Ramos (cell line): ENCODE measurements around the gene AGMO.

ENCODE experiments used
- in situ Hi-C: fragments of 300-500 bp; cut with MboI; formaldehyde crosslinking; loops from one replicate; pipeline ENCODE4 v1.14.3; 2022; ENCODE audit warnings: low sequenced_read_pairs; ENCODE audit not compliant: unreplicated experiment

Gene AGMO

GRCh38 chr7:15403751-15404150 is 158.1 kb downstream of the AGMO start:
- in situ Hi-C loops = no loop called here

GRCh38 chr7:15403315-15403714 is 158.5 kb downstream of the AGMO start:
- in situ Hi-C loops = no loop called here

DNA sequence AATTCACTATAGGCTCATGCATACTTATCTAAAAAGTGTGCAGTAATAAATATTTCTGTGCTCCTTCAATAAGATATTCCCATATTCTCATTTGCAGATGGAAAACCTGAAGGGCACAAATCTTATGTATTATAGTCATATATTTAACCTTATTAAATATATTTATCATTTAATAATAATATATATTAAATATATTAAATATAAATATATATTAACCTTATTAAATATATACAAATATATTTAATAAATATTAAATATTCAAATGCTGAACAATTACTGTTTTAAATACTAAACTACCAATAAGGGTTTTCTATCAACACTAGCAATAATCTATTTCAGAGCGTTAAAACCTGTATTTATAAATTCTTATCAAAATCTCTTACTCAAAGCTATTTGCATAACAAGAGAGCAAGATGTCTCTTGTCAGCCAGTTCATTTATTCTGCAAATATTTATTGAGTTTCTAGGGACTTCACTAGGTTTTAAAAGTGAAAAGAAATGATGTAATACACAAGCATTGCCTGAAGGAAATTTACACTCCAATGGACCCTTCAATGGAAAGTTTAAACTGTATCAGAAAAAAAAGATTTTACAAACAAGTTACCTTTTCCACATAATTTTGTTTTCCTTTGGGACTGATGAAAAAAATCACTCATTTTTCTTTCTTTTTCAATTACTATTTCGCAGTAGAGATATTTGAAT is 159.2 kb downstream of the AGMO start:
- in situ Hi-C loops = no loop called here

GRCh38 chr7:15400440-15400839 is 161.4 kb downstream of the AGMO start:
- in situ Hi-C loops = no loop called here

- in situ Hi-C loops = no loop called here
Measured at GRCh38 chr7:15399441-15399840, 162.4 kb downstream of the AGMO start.

DNA sequence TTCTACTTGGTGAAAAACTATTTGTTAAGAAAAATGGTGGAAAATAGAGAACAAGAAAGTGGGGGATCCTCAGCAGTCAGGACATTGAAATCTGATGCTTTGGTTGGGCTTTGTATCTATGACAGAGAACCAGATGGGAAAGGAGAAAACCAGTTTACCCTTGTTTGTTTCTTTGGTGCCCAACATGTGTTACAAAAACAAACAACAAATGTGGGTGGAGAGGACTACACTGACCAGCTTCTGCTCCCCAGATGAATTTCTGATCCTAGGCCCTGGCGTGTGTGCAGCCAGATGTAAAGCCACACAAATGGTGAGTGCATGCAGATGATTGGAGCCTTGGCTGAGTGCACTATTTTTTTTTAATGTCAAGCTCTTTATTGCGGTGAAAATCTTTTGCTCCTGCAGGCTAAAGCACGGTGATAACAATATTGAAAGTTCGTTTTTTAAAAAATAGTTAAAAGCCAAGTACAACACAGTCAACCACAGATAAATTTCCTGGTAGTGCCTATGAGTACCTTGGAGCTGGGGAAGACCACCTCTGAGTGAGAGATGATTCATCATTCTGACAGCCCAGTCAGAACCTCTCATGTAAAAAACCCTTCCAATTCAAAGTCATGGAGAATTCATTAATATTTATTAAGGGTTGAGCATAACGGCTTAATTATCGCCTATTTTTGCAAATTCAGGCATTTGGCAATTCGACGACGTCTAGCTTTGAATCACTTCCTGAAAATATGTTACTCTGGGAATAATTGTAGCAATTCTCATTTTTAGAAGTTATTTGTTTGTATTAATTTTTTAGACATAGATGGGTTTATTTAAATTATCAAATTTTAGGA is 163.7 kb downstream of the AGMO start:
- in situ Hi-C loops = no loop called here

DNA sequence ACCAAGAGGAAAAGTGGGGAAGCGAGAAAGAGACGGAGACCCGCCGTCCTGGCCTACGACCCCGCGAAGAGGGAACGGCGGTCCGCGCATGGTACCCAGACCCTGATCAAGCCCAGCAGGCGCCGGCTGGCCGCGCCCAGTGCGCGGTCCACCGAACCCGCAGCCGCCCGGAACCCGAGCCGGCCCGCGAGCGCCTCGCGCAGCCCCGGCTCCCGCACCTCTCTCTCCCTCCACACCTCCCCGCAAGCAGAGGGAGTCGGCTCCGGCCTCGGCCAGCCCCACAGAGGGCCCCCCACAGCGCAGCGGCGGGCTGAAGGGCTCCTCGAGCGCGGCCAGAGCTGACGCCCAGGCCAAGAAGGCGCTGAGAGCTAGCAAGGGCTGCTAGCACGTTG is 164.7 kb downstream of the AGMO start:
- in situ Hi-C loops = no loop called here

- in situ Hi-C loops = no loop called here
Measured at GRCh38 chr7:15396210-15397158, 165.3 kb downstream of the AGMO start.

- in situ Hi-C loops = no loop called here
Measured at GRCh38 chr7:15389073-15389472, 172.7 kb downstream of the AGMO start.

- in situ Hi-C loops = no loop called here
Measured at GRCh38 chr7:15378494-15379145, 183.2 kb downstream of the AGMO start.

DNA sequence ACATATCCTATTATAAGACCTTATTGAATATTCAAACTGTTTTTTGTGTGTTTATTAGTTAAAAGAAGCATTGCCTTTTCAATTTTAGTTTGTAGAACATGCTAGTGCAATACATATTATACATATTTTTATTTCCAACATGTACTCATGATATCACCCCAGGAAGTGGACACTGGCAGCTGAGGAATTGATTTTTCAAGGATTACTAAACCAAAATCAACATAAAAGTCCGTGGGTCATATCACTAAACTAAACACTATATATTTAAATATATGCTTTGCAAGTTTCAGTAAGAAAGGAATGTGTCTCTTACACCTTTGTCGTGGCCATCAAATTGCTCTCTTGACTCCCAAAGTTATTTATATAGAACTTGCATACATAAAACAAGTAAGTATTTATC is 185.2 kb downstream of the AGMO start:
- in situ Hi-C loops = no loop called here

DNA sequence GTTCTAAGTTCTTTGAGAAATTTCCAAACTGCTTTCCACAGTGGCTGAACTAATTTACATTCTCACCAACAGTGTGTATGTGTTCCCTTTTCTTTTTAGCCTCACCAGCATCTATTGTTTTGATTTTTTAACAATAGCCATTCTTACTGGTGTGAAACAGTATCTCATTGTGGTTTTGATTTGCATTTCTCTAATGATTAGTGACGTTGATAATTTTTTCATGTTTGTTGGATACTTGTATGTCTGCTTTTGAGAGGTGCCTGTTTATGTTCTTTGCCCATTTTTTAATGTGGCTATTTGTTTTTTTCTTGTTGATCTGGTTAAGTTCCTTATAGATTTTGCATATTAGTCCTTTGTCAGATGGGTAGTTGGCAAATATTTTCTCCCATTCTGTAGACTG is 191.4 kb downstream of the AGMO start:
- in situ Hi-C loops = no loop called here

- in situ Hi-C loops = no loop called here
Measured at GRCh38 chr7:15368653-15369052, 193.2 kb downstream of the AGMO start.

GRCh38 chr7:15367897-15368296 is 193.9 kb downstream of the AGMO start:
- in situ Hi-C loops = no loop called here

DNA sequence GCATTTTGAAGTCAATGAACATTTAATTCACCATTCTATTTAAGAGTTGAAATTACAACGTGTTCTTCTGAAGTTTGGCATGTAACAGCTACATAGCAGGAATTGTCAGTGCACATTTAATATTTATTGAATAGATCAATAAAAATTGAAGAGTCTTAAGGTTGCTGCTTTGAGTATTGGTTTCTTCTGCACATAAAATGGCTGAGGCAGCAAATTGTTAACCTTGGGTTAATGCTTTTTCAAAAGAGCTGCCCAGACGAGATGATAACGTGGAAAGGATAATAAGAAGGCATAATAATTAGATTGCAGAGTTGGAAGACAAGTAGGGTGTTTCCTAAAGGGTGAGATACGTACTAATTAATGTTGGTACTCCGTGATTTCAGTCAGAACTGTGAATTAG is 203.7 kb downstream of the AGMO start:
- in situ Hi-C loops = no loop called here

- in situ Hi-C loops = no loop called here
Measured at GRCh38 chr7:15352421-15353206, 209.2 kb downstream of the AGMO start.

- in situ Hi-C loops = no loop called here
Measured at GRCh38 chr7:15345216-15345615, 216.6 kb downstream of the AGMO start.

DNA sequence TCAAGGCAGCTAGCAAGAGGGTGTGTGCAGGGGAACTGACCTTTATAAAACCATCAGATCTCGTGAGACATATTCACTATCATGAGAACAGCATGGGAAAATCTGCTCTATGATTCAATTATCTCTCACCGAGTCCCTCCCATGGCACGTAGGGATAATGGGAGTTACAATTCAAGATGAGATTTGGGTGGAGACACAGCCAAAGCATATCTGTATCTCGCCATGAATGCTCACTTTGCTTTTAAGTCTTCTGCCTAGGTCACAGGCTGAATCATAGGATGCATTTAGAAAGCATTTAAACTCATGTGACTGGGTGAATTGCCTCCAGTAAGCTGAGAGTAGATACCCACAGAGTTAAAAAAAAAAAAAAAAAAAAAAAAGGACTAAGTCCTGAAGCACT is 220.0 kb downstream of the AGMO start:
- in situ Hi-C loops = no loop called here

GRCh38 chr7:15336146-15336545 is 225.7 kb downstream of the AGMO start:
- in situ Hi-C loops = no loop called here
